UCSD-AML1 (cell line): ENCODE measurements around the gene DNAH17.

ENCODE experiments used
- DNase-seq: peaks from one replicate; lab custom pipeline; 2025; ENCODE audit not compliant: unreplicated experiment; lab: John Stamatoyannopoulos, UW

The DNAH17 gene

GRCh38 chr17:78374631-78375274 is 202.4 kb downstream of the DNAH17 start:
- DNase-seq: no peak

GRCh38 chr17:78374189-78374588 is 203.0 kb downstream of the DNAH17 start:
- no peak for DNase-seq
